GM23338 (cell line): ENCODE data around the gene AGAP1. TPM values are rescaled to one million over a fixed set of nuclear protein-coding genes. Genes with fewer than 3 reads are reported as not detected.

ENCODE experiments used
- ATAC-seq: fragments of 200-7000 bp; cut with Tn5 transposase; 3 replicates; pipeline ENCODE4 v1.9.1; 2020
- DNase-seq: peaks from one replicate; pipeline ENCODE4 v3.0.0-alpha.2; 2015; ENCODE audit warnings: low spot score
- H2AFZ ChIP-seq: fragments of 200-600 bp; sonication (generic); 2 replicates; pipeline ENCODE4 v1.8.0; 2016; ENCODE audit warnings: antibody characterized with exemption, mild to moderate bottlenecking, moderate library complexity
- H3F3A ChIP-seq: fragments of 200-600 bp; sonication (generic); replicated peaks from 2 replicates; pipeline ENCODE4 v1.8.0; 2017; ENCODE audit warnings: antibody characterized with exemption, mixed run types, low read depth
- H3K27ac ChIP-seq: fragments of 200-600 bp; sonication (generic); 2 replicates; pipeline ENCODE4 v1.6.1; 2016; ENCODE audit warnings: low read depth
- H3K27me3 ChIP-seq: fragments of 200-600 bp; sonication (generic); 2 replicates; pipeline ENCODE4 v1.8.0; 2016; ENCODE audit warnings: mild to moderate bottlenecking, mixed run types, moderate library complexity; ENCODE audit not compliant: insufficient read depth
- H3K36me3 ChIP-seq: fragments of 200-600 bp; sonication (generic); 2 replicates; pipeline ENCODE4 v1.8.0; 2016; ENCODE audit warnings: mild to moderate bottlenecking; ENCODE audit not compliant: insufficient read depth
- H3K4me1 ChIP-seq: fragments of 200-600 bp; sonication (generic); 2 replicates; pipeline ENCODE4 v1.8.0; 2016; ENCODE audit warnings: mild to moderate bottlenecking, moderate library complexity; ENCODE audit not compliant: insufficient read depth
- H3K4me2 ChIP-seq: fragments of 200-600 bp; sonication (generic); 2 replicates; pipeline ENCODE4 v1.7.1; 2017; ENCODE audit warnings: mixed run types
- H3K4me3 ChIP-seq: fragments of 200-600 bp; sonication (generic); 2 replicates; pipeline ENCODE4 v1.6.1; 2016; ENCODE audit warnings: mixed run types
- H3K79me2 ChIP-seq: fragments of 200-600 bp; sonication (generic); replicated peaks from 2 replicates; pipeline ENCODE4 v1.8.0; 2017; ENCODE audit warnings: mild to moderate bottlenecking; ENCODE audit not compliant: insufficient read depth
- H3K9me2 ChIP-seq: fragments of 200-600 bp; sonication (generic); 2 replicates; pipeline ENCODE4 v1.8.0; 2017; ENCODE audit not compliant: insufficient read depth
- H4K20me1 ChIP-seq: fragments of 200-600 bp; sonication (generic); replicated peaks from 2 replicates; pipeline ENCODE4 v1.8.0; 2017; ENCODE audit warnings: mild to moderate bottlenecking; ENCODE audit not compliant: insufficient read depth
- H3K27ac Mint-ChIP-seq: 2 replicates; pipeline ENCODE4 v1.8.0; 2020; ENCODE audit warnings: inconsistent platforms, mild to moderate bottlenecking, moderate library complexity, mixed read lengths
- H3K27me3 Mint-ChIP-seq: 3 replicates; pipeline ENCODE4 v1.8.0; 2022; ENCODE audit warnings: low read depth, mild to moderate bottlenecking, moderate library complexity, mixed read lengths, inconsistent platforms; ENCODE audit not compliant: insufficient read depth, poor library complexity
- H3K36me3 Mint-ChIP-seq: 3 replicates; pipeline ENCODE4 v1.8.0; 2021; ENCODE audit warnings: low read depth, mild to moderate bottlenecking, inconsistent platforms, moderate library complexity, mixed read lengths
- H3K4me1 Mint-ChIP-seq: 3 replicates; pipeline ENCODE4 v1.8.0; 2020; ENCODE audit warnings: mild to moderate bottlenecking, inconsistent platforms, mixed read lengths
- H3K4me3 Mint-ChIP-seq: 3 replicates; pipeline ENCODE4 v1.8.0; 2021; ENCODE audit warnings: moderate library complexity, mild to moderate bottlenecking, inconsistent platforms, mixed read lengths
- H3K9me3 Mint-ChIP-seq: 3 replicates; pipeline ENCODE4 v1.8.0; 2020; ENCODE audit warnings: moderate library complexity, mild to moderate bottlenecking, inconsistent platforms, mixed read lengths
- CREB1 ChIP-seq: fragments of 250-450 bp; sonication (Bioruptor Pico); IDR thresholded peaks from 2 replicates; pipeline ENCODE4 v1.5.0; 2020; ENCODE audit warnings: low read depth, mild to moderate bottlenecking, moderate library complexity
- EZH2 ChIP-seq: fragments of 200-600 bp; sonication (generic); IDR thresholded peaks from one replicate; pipeline ENCODE4 v1.8.0; 2017; ENCODE audit warnings: antibody characterized with exemption, mild to moderate bottlenecking, low read depth; ENCODE audit not compliant: unreplicated experiment
- JUNB ChIP-seq: IDR thresholded peaks from one replicate; pipeline ENCODE4 v1.6.1; 2016; ENCODE audit warnings: antibody characterized with exemption; ENCODE audit not compliant: unreplicated experiment
- NANOG ChIP-seq: IDR thresholded peaks from 2 replicates; pipeline ENCODE4 v1.6.1; 2016; ENCODE audit warnings: antibody characterized with exemption, borderline replicate concordance
- REST ChIP-seq: IDR thresholded peaks from one replicate; pipeline ENCODE4 v1.6.1; 2018; ENCODE audit warnings: antibody characterized with exemption; ENCODE audit not compliant: unreplicated experiment
- STAT1 ChIP-seq: IDR thresholded peaks from one replicate; pipeline ENCODE4 v1.6.1; 2016; ENCODE audit warnings: antibody characterized with exemption; ENCODE audit not compliant: unreplicated experiment
- ZNF331 ChIP-seq: fragments of 250-450 bp; sonication (Bioruptor Pico); IDR thresholded peaks from 2 replicates; pipeline ENCODE4 v1.5.0; 2020; ENCODE audit warnings: low read depth, mild to moderate bottlenecking, moderate library complexity
- polyA plus RNA-seq: library from polyadenylated mRNA; unstranded; fragments of >200 nt; fragmentation: Nextera tagmentation; extraction: Ambion mirVana; gene quantifications from 2 replicates; pipeline ENCODE4 v1.2.1, GENCODE V29; 2016
- total RNA-seq: library from RNA; depleted of rRNA; stranded (reverse); fragments of >200 nt; shearing (Covaris generic); gene quantifications from 2 replicates; pipeline ENCODE4 v1.2.3, GENCODE V29; 2014
- TF ChIP-seq, protein P1 (sequence below): fragments of 250-450 bp; sonication (Bioruptor Pico); IDR thresholded peaks from 2 replicates; pipeline ENCODE4 v1.5.0; 2020; ENCODE audit warnings: mild to moderate bottlenecking, moderate library complexity
- TF ChIP-seq, protein P2 (sequence below): IDR thresholded peaks from 2 replicates; pipeline ENCODE4 v1.6.1; 2016; ENCODE audit warnings: antibody characterized with exemption

Gene AGAP1
- total and polyA plus RNA-seq, 2 experiments from 2014 or later: 13.3 to 27.9 TPM

- no peaks in the 10 kb centered on the region for H3F3A ChIP-seq
- H3K4me3 ChIP-seq: no peak overlapping the region
- H3K4me2 ChIP-seq: no peak overlapping the region
- peaks cover 4% of the 10 kb centered on the region; the same call in 1 of the 2 replicates for H3K79me2 ChIP-seq
- no peaks in the 10 kb centered on the region for H3K4me1 ChIP-seq
- H4K20me1 ChIP-seq: no peaks in the 10 kb centered on the region
- ATAC-seq: no peak
- peaks cover 4% of the 10 kb centered on the region; the same call in 1 of the 3 replicates for H3K9me3 Mint-ChIP-seq
- H3K27ac Mint-ChIP-seq: no peak overlapping the region
- no peak overlapping the region for H2AFZ ChIP-seq
- no peaks in the 10 kb centered on the region for H3K27me3 ChIP-seq
- H3K4me3 Mint-ChIP-seq: no peak overlapping the region
- peaks cover 2% of the 10 kb centered on the region for H3K27me3 Mint-ChIP-seq
- no peak overlapping the region for H3K27ac ChIP-seq
- peaks cover 5% of the 10 kb centered on the region for H3K36me3 ChIP-seq
- peaks cover 11% of the 10 kb centered on the region for H3K36me3 Mint-ChIP-seq
- H3K4me1 Mint-ChIP-seq: peaks cover 7% of the 10 kb centered on the region
- TF ChIP-seq EZH2 (no peak), JUNB (no peak), REST (no peak), STAT1 (no peak)
- no peak for DNase-seq
- no peaks in the 10 kb centered on the region for H3K9me2 ChIP-seq
Measured at GRCh38 chr2:235716875-235717496, 223.1 kb downstream of the AGAP1 start.

DNA sequence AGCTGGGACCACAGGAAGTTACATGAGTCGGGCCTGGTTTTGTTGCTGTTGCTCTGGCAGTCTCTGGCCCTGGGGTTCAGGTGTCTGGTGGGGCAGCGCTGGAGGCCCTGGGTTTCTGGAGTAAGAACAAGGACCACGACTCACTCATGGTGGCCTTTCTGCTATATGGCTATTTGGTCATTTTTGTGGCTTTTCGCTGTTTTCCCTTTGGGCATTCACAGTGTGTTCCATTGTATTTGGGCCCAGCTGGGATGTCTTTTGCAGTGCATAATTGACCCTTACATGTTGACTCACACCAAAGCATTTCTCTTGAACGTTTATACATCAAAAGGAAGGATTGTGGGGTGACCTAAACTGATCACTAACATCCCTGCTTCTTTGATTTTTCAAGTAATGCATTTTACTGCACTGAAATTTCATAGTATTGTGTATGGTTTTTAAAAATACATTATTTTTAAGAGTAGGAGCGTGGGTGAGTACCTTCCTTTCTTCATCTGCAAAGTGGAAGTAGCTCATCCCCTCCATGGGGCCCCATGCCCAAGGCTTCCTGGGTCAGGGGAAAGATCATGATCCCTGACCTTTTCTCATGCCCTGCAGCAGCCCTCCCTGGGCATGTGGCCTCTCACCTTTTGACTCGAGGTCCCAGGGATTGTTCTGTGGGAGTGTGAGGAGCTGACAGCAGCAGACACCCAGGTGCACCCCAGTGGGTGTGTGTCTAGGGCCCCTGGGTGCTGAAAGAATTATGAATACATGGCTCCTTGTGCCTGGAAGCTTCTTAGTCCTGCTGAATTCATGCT is 225.5 kb downstream of the AGAP1 start:
- H4K20me1 ChIP-seq: no peaks in the 10 kb centered on the region
- H3K27me3 ChIP-seq: no peaks in the 10 kb centered on the region
- no peaks in the 10 kb centered on the region for H3K9me2 ChIP-seq
- H3K4me3 ChIP-seq: no peak overlapping the region
- H3F3A ChIP-seq: no peaks in the 10 kb centered on the region
- peaks cover 5% of the 10 kb centered on the region for H3K36me3 ChIP-seq
- Mint-ChIP-seq H3K27ac (no peak overlapping the region), H3K27me3 (peaks cover 2% of the 10 kb centered on the region), H3K4me3 (no peak overlapping the region), H3K4me1 (peaks cover 17% of the 10 kb centered on the region), H3K9me3 (peaks cover 4% of the 10 kb centered on the region; the same call in 1 of the 3 replicates), H3K36me3 (peaks cover 14% of the 10 kb centered on the region)
- no peak overlapping the region for H2AFZ ChIP-seq
- ATAC-seq (no peak), DNase-seq (no peak)
- H3K4me1 ChIP-seq: no peaks in the 10 kb centered on the region
- no peak overlapping the region for H3K4me2 ChIP-seq
- H3K27ac ChIP-seq: no peak overlapping the region
- H3K79me2 ChIP-seq: no peaks in the 10 kb centered on the region; the same call in 1 of the 2 replicates
- TF ChIP-seq, protein P1, sequence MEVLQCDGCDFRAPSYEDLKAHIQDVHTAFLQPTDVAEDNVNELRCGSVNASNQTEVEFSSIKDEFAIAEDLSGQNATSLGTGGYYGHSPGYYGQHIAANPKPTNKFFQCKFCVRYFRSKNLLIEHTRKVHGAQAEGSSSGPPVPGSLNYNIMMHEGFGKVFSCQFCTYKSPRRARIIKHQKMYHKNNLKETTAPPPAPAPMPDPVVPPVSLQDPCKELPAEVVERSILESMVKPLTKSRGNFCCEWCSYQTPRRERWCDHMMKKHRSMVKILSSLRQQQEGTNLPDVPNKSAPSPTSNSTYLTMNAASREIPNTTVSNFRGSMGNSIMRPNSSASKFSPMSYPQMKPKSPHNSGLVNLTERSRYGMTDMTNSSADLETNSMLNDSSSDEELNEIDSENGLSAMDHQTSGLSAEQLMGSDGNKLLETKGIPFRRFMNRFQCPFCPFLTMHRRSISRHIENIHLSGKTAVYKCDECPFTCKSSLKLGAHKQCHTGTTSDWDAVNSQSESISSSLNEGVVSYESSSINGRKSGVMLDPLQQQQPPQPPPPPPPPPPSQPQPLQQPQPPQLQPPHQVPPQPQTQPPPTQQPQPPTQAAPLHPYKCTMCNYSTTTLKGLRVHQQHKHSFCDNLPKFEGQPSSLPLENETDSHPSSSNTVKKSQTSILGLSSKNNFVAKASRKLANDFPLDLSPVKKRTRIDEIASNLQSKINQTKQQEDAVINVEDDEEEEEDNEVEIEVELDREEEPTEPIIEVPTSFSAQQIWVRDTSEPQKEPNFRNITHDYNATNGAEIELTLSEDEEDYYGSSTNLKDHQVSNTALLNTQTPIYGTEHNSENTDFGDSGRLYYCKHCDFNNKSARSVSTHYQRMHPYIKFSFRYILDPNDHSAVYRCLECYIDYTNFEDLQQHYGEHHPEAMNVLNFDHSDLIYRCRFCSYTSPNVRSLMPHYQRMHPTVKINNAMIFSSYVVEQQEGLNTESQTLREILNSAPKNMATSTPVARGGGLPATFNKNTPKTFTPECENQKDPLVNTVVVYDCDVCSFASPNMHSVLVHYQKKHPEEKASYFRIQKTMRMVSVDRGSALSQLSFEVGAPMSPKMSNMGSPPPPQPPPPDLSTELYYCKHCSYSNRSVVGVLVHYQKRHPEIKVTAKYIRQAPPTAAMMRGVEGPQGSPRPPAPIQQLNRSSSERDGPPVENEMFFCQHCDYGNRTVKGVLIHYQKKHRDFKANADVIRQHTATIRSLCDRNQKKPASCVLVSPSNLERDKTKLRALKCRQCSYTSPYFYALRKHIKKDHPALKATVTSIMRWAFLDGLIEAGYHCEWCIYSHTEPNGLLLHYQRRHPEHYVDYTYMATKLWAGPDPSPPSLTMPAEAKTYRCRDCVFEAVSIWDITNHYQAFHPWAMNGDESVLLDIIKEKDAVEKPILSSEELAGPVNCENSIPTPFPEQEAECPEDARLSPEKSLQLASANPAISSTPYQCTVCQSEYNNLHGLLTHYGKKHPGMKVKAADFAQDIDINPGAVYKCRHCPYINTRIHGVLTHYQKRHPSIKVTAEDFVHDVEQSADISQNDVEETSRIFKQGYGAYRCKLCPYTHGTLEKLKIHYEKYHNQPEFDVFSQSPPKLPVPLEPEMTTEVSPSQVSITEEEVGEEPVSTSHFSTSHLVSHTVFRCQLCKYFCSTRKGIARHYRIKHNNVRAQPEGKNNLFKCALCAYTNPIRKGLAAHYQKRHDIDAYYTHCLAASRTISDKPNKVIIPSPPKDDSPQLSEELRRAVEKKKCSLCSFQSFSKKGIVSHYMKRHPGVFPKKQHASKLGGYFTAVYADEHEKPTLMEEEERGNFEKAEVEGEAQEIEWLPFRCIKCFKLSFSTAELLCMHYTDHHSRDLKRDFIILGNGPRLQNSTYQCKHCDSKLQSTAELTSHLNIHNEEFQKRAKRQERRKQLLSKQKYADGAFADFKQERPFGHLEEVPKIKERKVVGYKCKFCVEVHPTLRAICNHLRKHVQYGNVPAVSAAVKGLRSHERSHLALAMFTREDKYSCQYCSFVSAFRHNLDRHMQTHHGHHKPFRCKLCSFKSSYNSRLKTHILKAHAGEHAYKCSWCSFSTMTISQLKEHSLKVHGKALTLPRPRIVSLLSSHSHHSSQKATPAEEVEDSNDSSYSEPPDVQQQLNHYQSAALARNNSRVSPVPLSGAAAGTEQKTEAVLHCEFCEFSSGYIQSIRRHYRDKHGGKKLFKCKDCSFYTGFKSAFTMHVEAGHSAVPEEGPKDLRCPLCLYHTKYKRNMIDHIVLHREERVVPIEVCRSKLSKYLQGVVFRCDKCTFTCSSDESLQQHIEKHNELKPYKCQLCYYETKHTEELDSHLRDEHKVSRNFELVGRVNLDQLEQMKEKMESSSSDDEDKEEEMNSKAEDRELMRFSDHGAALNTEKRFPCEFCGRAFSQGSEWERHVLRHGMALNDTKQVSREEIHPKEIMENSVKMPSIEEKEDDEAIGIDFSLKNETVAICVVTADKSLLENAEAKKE (CRISPR knock-in tag): no peak
- TF ChIP-seq NANOG (no peak), ZNF331 (CRISPR knock-in tag) (no peak), EZH2 (no peak), CREB1 (CRISPR knock-in tag) (no peak)
- TF ChIP-seq, protein P2, sequence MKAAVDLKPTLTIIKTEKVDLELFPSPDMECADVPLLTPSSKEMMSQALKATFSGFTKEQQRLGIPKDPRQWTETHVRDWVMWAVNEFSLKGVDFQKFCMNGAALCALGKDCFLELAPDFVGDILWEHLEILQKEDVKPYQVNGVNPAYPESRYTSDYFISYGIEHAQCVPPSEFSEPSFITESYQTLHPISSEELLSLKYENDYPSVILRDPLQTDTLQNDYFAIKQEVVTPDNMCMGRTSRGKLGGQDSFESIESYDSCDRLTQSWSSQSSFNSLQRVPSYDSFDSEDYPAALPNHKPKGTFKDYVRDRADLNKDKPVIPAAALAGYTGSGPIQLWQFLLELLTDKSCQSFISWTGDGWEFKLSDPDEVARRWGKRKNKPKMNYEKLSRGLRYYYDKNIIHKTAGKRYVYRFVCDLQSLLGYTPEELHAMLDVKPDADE: no peak
